OCI-LY3 (cell line): ENCODE measurements around the gene PPP5C.

Experiments
- CTCF ChIP-seq: fragments of 200-600, 300-600 bp; sonication (generic); IDR thresholded peaks from 2 replicates; pipeline ENCODE4 v1.5.1; 2014; ENCODE audit warnings: antibody characterized with exemption, low read length, low read depth
- EZH2phosphoT487 ChIP-seq: fragments of 200-600 bp; shearing (Covaris generic); IDR thresholded peaks from 2 replicates; pipeline ENCODE4 v1.6.1; 2018; ENCODE audit warnings: antibody characterized with exemption, mixed run types, low read depth

GRCh38 chr19:46349311-46349993 lies 2.6 kb downstream of the PPP5C start:
- TF ChIP-seq CTCF (no peak), EZH2phosphoT487 (no peak)
